Activated gamma-delta T cell treated with anti-CD3 and anti-CD28 coated beads, Interleukin-2, amount 50 U/mL, for 16 hours (primary cell): Measurements from ENCODE around the gene MIR17HG.
A peak's percentile ranks its signal among the peaks of the same experiment; 100 is the strongest.

Source experiments
- DNase-seq: peaks from one replicate; pipeline ENCODE4 v3.0.0-alpha.2; 2020; ENCODE audit warnings: low read depth

The MIR17HG gene

GRCh38 chr13:91368676-91369440, 21.4 kb downstream of the MIR17HG start:
- DNase-seq = no peak

GRCh38 chr13:91369441-91369831, 21.9 kb downstream of the MIR17HG start:
- no peak for DNase-seq

- no peak for DNase-seq
These were observed 23.0 kb downstream of the MIR17HG start for GRCh38 chr13:91370501-91370900.

GRCh38 chr13:91372911-91373310, 25.4 kb downstream of the MIR17HG start:
- no peak for DNase-seq

GRCh38 chr13:91375116-91375729, 27.7 kb downstream of the MIR17HG start:
- DNase-seq = no peak

GRCh38 chr13:91381371-91381770, 33.9 kb downstream of the MIR17HG start:
- no peak for DNase-seq

- DNase-seq = no peak
These were observed 36.3 kb downstream of the MIR17HG start for GRCh38 chr13:91383836-91384235.

- DNase-seq = no peak
These were observed 37.4 kb downstream of the MIR17HG start for GRCh38 chr13:91384896-91385295.

- no peak for DNase-seq
These were observed 41.7 kb downstream of the MIR17HG start for GRCh38 chr13:91389186-91389585.

- DNase-seq = no peak
These were observed 50.1 kb downstream of the MIR17HG start for GRCh38 chr13:91397595-91397994.

- peak; percentile 70 for DNase-seq
These were observed 51.1 kb downstream of the MIR17HG start, which contains the start of gene GPC5 for GRCh38 chr13:91398413-91399188. GPC5 (plus strand) TSS chr13:91398621.

GRCh38 chr13:91399189-91400062, 51.9 kb downstream of the MIR17HG start:
- no peak for DNase-seq

- no peak for DNase-seq
These were observed 52.5 kb downstream of the MIR17HG start for GRCh38 chr13:91400063-91400399.

GRCh38 chr13:91400671-91401070, 53.2 kb downstream of the MIR17HG start:
- DNase-seq = no peak

GRCh38 chr13:91401920-91402319, 54.4 kb downstream of the MIR17HG start:
- DNase-seq = no peak
